Kidney (tissue), 14 donors: ENCODE results near the gene SOCS3. TPM values are rescaled to one million over a fixed set of nuclear protein-coding genes. Genes with fewer than 3 reads are reported as not detected.

Source experiments
- DNase-seq, 5 donors: peaks; one replicate each; pipeline ENCODE4 v3.0.0-alpha.2; 2013 to 2020
- FAIRE-seq: peaks from 2 replicates; lab custom pipeline; 2012; peaks lifted over from hg19 to GRCh38; lab: Jason Lieb, UNC
- H3K27ac ChIP-seq, 2 donors: one replicate each; pipeline ENCODE4 v1.7.0; 2013; ENCODE audit warnings: low read depth in 2 of 2, low read length in 2 of 2, inconsistent platforms in 1 of 2
- H3K27me3 ChIP-seq: one replicate; pipeline ENCODE4 v1.7.1; 2013; ENCODE audit warnings: low read length, inconsistent platforms; ENCODE audit not compliant: control insufficient read depth, insufficient read depth
- H3K36me3 ChIP-seq, 3 donors: one replicate each; pipeline versions ENCODE4 v1.7.0 to v1.7.1; 2013; ENCODE audit warnings: low read length in 3 of 3, control low read depth in 1 of 3, inconsistent platforms in 1 of 3; ENCODE audit not compliant: insufficient read depth in 3 of 3, control insufficient read depth in 2 of 3
- H3K4me1 ChIP-seq, 3 donors: one replicate each; pipeline versions ENCODE4 v1.7.0 to v1.7.1; 2013; ENCODE audit warnings: low read length in 3 of 3, inconsistent platforms in 1 of 3, low read depth in 1 of 3; ENCODE audit not compliant: control insufficient read depth in 2 of 3, insufficient read depth in 2 of 3
- H3K4me3 ChIP-seq, 3 donors: one replicate each; pipeline versions ENCODE4 v1.7.0 to v1.8.1; 2013; ENCODE audit warnings: low read length in 3 of 3, control low read depth in 1 of 3, inconsistent platforms in 1 of 3
- H3K9ac ChIP-seq, 3 donors: one replicate each; pipeline versions ENCODE4 v1.7.0 to v1.7.1; 2013; ENCODE audit warnings: low read length in 3 of 3, control low read depth in 1 of 3, inconsistent platforms in 1 of 3
- H3K9me3 ChIP-seq, 3 donors: one replicate each; pipeline versions ENCODE4 v1.7.0 to v1.7.1; 2013; ENCODE audit warnings: low read length in 3 of 3, control low read depth in 1 of 3, inconsistent platforms in 1 of 3; ENCODE audit not compliant: control insufficient read depth in 2 of 3, insufficient read depth in 1 of 3
- CTCF ChIP-seq: IDR thresholded peaks from 3 replicates; pipeline ENCODE4 v1.5.1; 2012; ENCODE audit warnings: mild to moderate bottlenecking, moderate library complexity, borderline replicate concordance; ENCODE audit not compliant: insufficient read depth; ENCODE audit errors: extremely low read depth
- intact Hi-C: fragments of 100-400 bp; cut with DNase I; formaldehyde crosslinking; loops from one replicate; pipeline ENCODE4 v1.11.1; 2022
- polyA plus RNA-seq: library from polyadenylated mRNA; stranded (reverse); fragments of 350-450 nt; fragmentation: Illumina TruSeq; extraction: RNeasy Lipid Tissue Mini Kit (QIAGEN cat#74804); gene quantifications from one replicate; pipeline ENCODE4 v1.2.3, GENCODE V29; 2014; ENCODE audit warnings: low read depth, low replicate concordance; ENCODE audit not compliant: insufficient read depth
- total RNA-seq: library from RNA; stranded (reverse); fragmentation: NEBNext Ultra II Directional; extraction: Animal tissue kit (Norgen Biotek cat#: 25700); gene quantifications from one replicate; pipeline ENCODE4 v1.2.1, GENCODE V29; 2021
- donor health status: control.
- donor health status: control.
- donor health status: control.
- donor health status: control.
- donor health status: control.
- donor health status: DM: yes; HTN: yes; CAD: no.
- donor health status: Normal renal cell carcinoma (clear cell type).

Gene SOCS3
- total and polyA plus RNA-seq, 2 donors from 2014 or later: 31.2 to 110 TPM

DNA sequence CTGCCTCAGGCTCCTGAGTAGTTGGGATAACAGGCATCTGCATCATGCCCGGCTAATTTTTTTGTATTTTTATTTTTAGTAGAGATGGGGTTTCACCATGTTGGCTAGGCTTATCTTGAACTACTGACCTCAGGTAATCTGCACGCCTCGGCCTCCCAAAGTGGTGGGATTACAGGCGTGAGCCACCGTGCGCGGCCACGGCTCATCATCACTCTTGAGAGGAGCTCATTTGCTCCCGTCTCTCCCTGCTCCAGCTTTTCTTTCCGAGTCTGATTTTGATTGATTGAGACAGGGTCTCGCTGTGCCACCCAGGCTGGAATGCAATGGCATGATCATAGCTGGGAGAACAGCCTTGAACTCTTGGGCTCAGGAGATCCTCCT lies 31.2 kb upstream of the SOCS3 start:
- peak overlapping the region in 1 of 2 donors; percentile 60 for H3K27ac ChIP-seq

GRCh38 chr17:78390241-78391050 lies 30.6 kb upstream of the SOCS3 start:
- peaks cover 0 to 18% (median 11%) of the 10 kb centered on the region in 3 donors for H3K4me1 ChIP-seq
- TF ChIP-seq CTCF: no peak
- H3K9ac ChIP-seq: no peak overlapping the region
- intact Hi-C loops: no loop called here
- H3K36me3 ChIP-seq: peaks cover 0 to 14% (median 9%) of the 10 kb centered on the region in 3 donors
- FAIRE-seq (no peak), DNase-seq (peak in 1 of 5 donors; percentile 68)
- no peaks in the 10 kb centered on the region for H3K27me3 ChIP-seq
- no peaks in the 10 kb centered on the region for H3K9me3 ChIP-seq
- peak overlapping the region in 1 of 2 donors; percentile 60 for H3K27ac ChIP-seq
- no peak overlapping the region for H3K4me3 ChIP-seq

More for the DNA sequence above, 31.2 kb upstream of the SOCS3 start:
- Histone ChIP-seq H3K4me1 (peaks cover 0 to 14% (median 7%) of the 10 kb centered on the region in 3 donors), H3K4me3 (no peak overlapping the region), H3K27me3 (no peaks in the 10 kb centered on the region), H3K9me3 (no peaks in the 10 kb centered on the region), H3K36me3 (peaks cover 0 to 15% (median 9%) of the 10 kb centered on the region in 3 donors), H3K9ac (no peak overlapping the region)
- intact Hi-C loops: no loop called here
- TF ChIP-seq CTCF: no peak
- DNase-seq (no peak), FAIRE-seq (no peak)

GRCh38 chr17:78387977-78388941 lies 28.4 kb upstream of the SOCS3 start:
- H3K36me3 ChIP-seq: peaks cover 0 to 3% (median 0%) of the 10 kb centered on the region in 3 donors
- no peaks in the 10 kb centered on the region for H3K27me3 ChIP-seq
- H3K4me1 ChIP-seq: peaks cover 0 to 23% (median 18%) of the 10 kb centered on the region in 3 donors
- H3K4me3 ChIP-seq: no peak overlapping the region
- H3K27ac ChIP-seq: peak overlapping the region; percentile 67 to 81
- intact Hi-C loops: no loop called here
- H3K9me3 ChIP-seq: no peaks in the 10 kb centered on the region
- FAIRE-seq: no peak
- H3K9ac ChIP-seq: peak overlapping the region in 2 of 3 donors; percentile 4 to 43
- no peak for TF ChIP-seq CTCF
- peak in 1 of 5 donors; percentile 79 for DNase-seq
